H9 (cell line): Measurements from ENCODE around the gene ANGPTL5. TPM values are rescaled to one million over a fixed set of nuclear protein-coding genes. Genes with fewer than 3 reads are reported as not detected.

Source experiments
- DNase-seq: peaks from one replicate; pipeline ENCODE4 v3.0.0-alpha.2; 2017
- H2AFZ ChIP-seq: one replicate; pipeline ENCODE4 v1.6.1; 2013; ENCODE audit warnings: mild to moderate bottlenecking, low read length, control low read depth, moderate library complexity
- H2AK5ac ChIP-seq: 2 replicates; pipeline ENCODE4 v1.6.1; 2013; ENCODE audit warnings: low read length, control low read depth, mixed read lengths; ENCODE audit not compliant: insufficient read length
- H2BK120ac ChIP-seq: one replicate; pipeline ENCODE4 v1.6.1; 2013; ENCODE audit warnings: low read depth, mild to moderate bottlenecking, low read length, control low read depth, inconsistent platforms; ENCODE audit not compliant: poor library complexity, severe bottlenecking
- H2BK12ac ChIP-seq: 2 replicates; pipeline ENCODE4 v1.6.1; 2013; ENCODE audit warnings: low read length, control low read depth, mixed read lengths, low read depth; ENCODE audit not compliant: insufficient read length
- H2BK15ac ChIP-seq: 2 replicates; pipeline ENCODE4 v1.6.1; 2013; ENCODE audit warnings: low read depth, low read length, control low read depth
- H2BK20ac ChIP-seq: one replicate; pipeline ENCODE4 v1.6.1; 2013; ENCODE audit warnings: low read depth, mild to moderate bottlenecking, low read length, control low read depth, inconsistent platforms; ENCODE audit not compliant: poor library complexity, severe bottlenecking
- H2BK5ac ChIP-seq: 2 replicates; pipeline ENCODE4 v1.6.1; 2013; ENCODE audit warnings: low read length, control low read depth, mixed read lengths; ENCODE audit not compliant: insufficient read length
- H3K14ac ChIP-seq: 2 replicates; pipeline ENCODE4 v1.6.1; 2013; ENCODE audit warnings: low read length, control low read depth; ENCODE audit not compliant: insufficient read depth
- H3K18ac ChIP-seq: 2 replicates; pipeline ENCODE4 v1.6.1; 2013; ENCODE audit warnings: low read depth, mild to moderate bottlenecking, mixed read lengths, low read length, control low read depth; ENCODE audit not compliant: insufficient read length
- H3K23ac ChIP-seq: 2 replicates; pipeline ENCODE4 v1.6.1; 2013; ENCODE audit warnings: low read length, control low read depth, mixed read lengths, low read depth; ENCODE audit not compliant: insufficient read length
- H3K23me2 ChIP-seq: 2 replicates; pipeline ENCODE4 v1.6.1; 2013; ENCODE audit warnings: low read depth, mild to moderate bottlenecking, mixed read lengths, low read length, control low read depth; ENCODE audit not compliant: insufficient read length, poor library complexity, severe bottlenecking
- H3K27ac ChIP-seq: 2 replicates; pipeline ENCODE4 v1.5.1; 2013; ENCODE audit warnings: low read length, control low read depth, mixed read lengths, low read depth; ENCODE audit not compliant: insufficient read length
- H3K27me3 ChIP-seq: 2 replicates; pipeline ENCODE4 v1.6.1; 2013; ENCODE audit warnings: low read length, control low read depth, inconsistent platforms; ENCODE audit not compliant: insufficient read depth
- H3K4ac ChIP-seq: 2 replicates; pipeline ENCODE4 v1.6.1; 2013; ENCODE audit warnings: low read depth, mild to moderate bottlenecking, control low read depth, inconsistent platforms, low read length, moderate library complexity
- H3K4me1 ChIP-seq: 2 replicates; pipeline ENCODE4 v1.6.1; 2013; ENCODE audit warnings: low read length, control low read depth, inconsistent platforms; ENCODE audit not compliant: insufficient read depth
- H3K4me2 ChIP-seq: 2 replicates; pipeline ENCODE4 v1.6.1; 2013; ENCODE audit warnings: low read length, control low read depth, mixed read lengths; ENCODE audit not compliant: insufficient read length, insufficient read depth
- H3K56ac ChIP-seq: 2 replicates; pipeline ENCODE4 v1.6.1; 2013; ENCODE audit warnings: low read depth, mild to moderate bottlenecking, mixed read lengths, low read length, control low read depth; ENCODE audit not compliant: insufficient read length
- H3K79me1 ChIP-seq: 2 replicates; pipeline ENCODE4 v1.6.1; 2013; ENCODE audit warnings: low read depth, mild to moderate bottlenecking, moderate library complexity, low read length, control low read depth, inconsistent platforms; ENCODE audit not compliant: insufficient read depth, poor library complexity, severe bottlenecking
- H3K79me2 ChIP-seq: 2 replicates; pipeline ENCODE4 v1.6.1; 2013; ENCODE audit warnings: low read length, control low read depth, inconsistent platforms; ENCODE audit not compliant: insufficient read depth
- H3K9ac ChIP-seq: 2 replicates; pipeline ENCODE4 v1.6.1; 2013; ENCODE audit warnings: low read length, control low read depth, mixed read lengths; ENCODE audit not compliant: insufficient read length; ENCODE audit errors: extremely low read depth
- H3K9me3 ChIP-seq: one replicate; pipeline ENCODE4 v1.6.1; 2013; ENCODE audit warnings: low read depth, low read length, inconsistent platforms; ENCODE audit not compliant: control insufficient read depth
- H3T11ph ChIP-seq: one replicate; pipeline ENCODE4 v1.6.1; 2013; ENCODE audit warnings: mild to moderate bottlenecking, low read length, control low read depth, inconsistent platforms
- H4K20me1 ChIP-seq: one replicate; pipeline ENCODE4 v1.6.1; 2013; ENCODE audit not compliant: control insufficient read depth, insufficient read length, insufficient read depth
- H4K5ac ChIP-seq: 2 replicates; pipeline ENCODE4 v1.6.1; 2013; ENCODE audit warnings: low read depth, mild to moderate bottlenecking, mixed read lengths, low read length, control low read depth; ENCODE audit not compliant: insufficient read length
- H4K8ac ChIP-seq: replicated peaks from 2 replicates; pipeline ENCODE4 v1.6.1; 2013; ENCODE audit warnings: low read length, control low read depth, mixed read lengths, low read depth; ENCODE audit not compliant: insufficient read length
- H4K91ac ChIP-seq: 2 replicates; pipeline ENCODE4 v1.6.1; 2013; ENCODE audit warnings: low read depth, mild to moderate bottlenecking, moderate library complexity, mixed read lengths, low read length, control low read depth; ENCODE audit not compliant: insufficient read length
- H3K27ac Mint-ChIP-seq, 3 experiments: 2 replicates in 2 of 3; 3 replicates in 1 of 3; pipeline ENCODE4 v1.8.0; 2020 to 2021; ENCODE audit warnings: mixed read lengths in 3 of 3, mild to moderate bottlenecking in 1 of 3, moderate library complexity in 1 of 3
- H3K27me3 Mint-ChIP-seq: 2 replicates; pipeline ENCODE4 v1.8.0; 2021; ENCODE audit warnings: low read depth, mild to moderate bottlenecking, moderate library complexity, mixed read lengths
- H3K36me3 Mint-ChIP-seq, 3 experiments: 2 replicates in 2 of 3; 3 replicates in 1 of 3; pipeline ENCODE4 v1.8.0; 2020 to 2021; ENCODE audit warnings: low read depth in 3 of 3, mixed read lengths in 3 of 3; ENCODE audit not compliant: insufficient read depth in 1 of 3
- H3K4me1 Mint-ChIP-seq, 2 experiments: 2 replicates each; pipeline ENCODE4 v1.8.0; 2020; ENCODE audit warnings: mixed read lengths in 2 of 2
- H3K4me3 Mint-ChIP-seq, 2 experiments: 2 replicates in 1 of 2; 3 replicates in 1 of 2; pipeline ENCODE4 v1.8.0; 2020 to 2021; ENCODE audit warnings: mild to moderate bottlenecking in 2 of 2, mixed read lengths in 2 of 2, moderate library complexity in 1 of 2
- H3K9me3 Mint-ChIP-seq, 2 experiments: 2 replicates in 1 of 2; 3 replicates in 1 of 2; pipeline ENCODE4 v1.8.0; 2020; ENCODE audit warnings: mild to moderate bottlenecking in 2 of 2, mixed read lengths in 2 of 2, moderate library complexity in 1 of 2
- WGBS: extraction: QIAGEN DNeasy Blood & Tissue Kit; methylation state at CpG from one replicate; pipeline ENCODE4 v1.1.7; 2013; ENCODE audit warnings: missing lambda C conversion rate, low lambda C conversion rate, mixed read lengths; ENCODE audit not compliant: insufficient read length; ENCODE audit errors: extremely low coverage; 5-methylcytosine and 5-hydroxymethylcytosine counted together
- total RNA-seq: library from RNA; stranded (reverse); gene quantifications from 2 replicates; pipeline ENCODE4 v1.2.1, GENCODE V29; 2021
- TF ChIP-seq, protein P1 (sequence below): fragments of 200-600 bp; sonication (generic); conservative IDR thresholded peaks from 3 replicates; pipeline ENCODE4 v1.8.0; 2021; ENCODE audit warnings: antibody characterized with exemption, mild to moderate bottlenecking

ANGPTL5 gene
- total RNA-seq, 1 experiment from 2014 or later, result not detected

DNA sequence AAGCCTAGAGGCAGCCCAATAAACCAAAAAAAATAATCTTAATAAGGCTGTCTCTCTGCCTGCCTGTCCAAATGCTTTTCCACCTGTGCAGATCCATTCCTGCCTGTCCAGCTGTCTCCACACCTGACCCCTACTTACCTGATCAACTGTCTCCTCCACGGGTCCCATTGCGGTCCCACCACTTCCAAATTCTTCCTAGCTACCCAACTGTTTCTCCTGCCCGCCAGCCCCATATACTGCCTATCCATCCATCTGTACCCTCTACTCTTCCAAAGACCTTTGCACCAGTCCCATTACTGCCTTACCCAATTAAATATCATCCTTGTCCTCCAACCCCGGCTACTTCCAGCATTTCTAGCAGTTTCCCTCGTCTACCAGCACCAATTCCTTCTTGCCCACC lies 39.4 kb upstream of the ANGPTL5 start:
- H3K23ac ChIP-seq, result no peak overlapping the region

More for the DNA sequence above, 39.4 kb upstream of the ANGPTL5 start:
- no peak overlapping the region for H2AK5ac ChIP-seq
- H4K91ac ChIP-seq, result no peak overlapping the region
- H2BK15ac ChIP-seq, result no peak overlapping the region
- peak overlapping the region in 1 of 3 experiments; percentile 5; a peak in 1 of 7 replicates for H3K27ac Mint-ChIP-seq
- no peak overlapping the region for H3K4me3 Mint-ChIP-seq
- no peak overlapping the region for H2BK120ac ChIP-seq
- no peaks in the 10 kb centered on the region for H3K4me1 Mint-ChIP-seq
- WGBS, result no CpG with 5 or more reads among the region's 5 CpGs
- no peak overlapping the region for H3K14ac ChIP-seq
- no peaks in the 10 kb centered on the region for H3K4me1 ChIP-seq
- no peak overlapping the region for H3K9ac ChIP-seq
- H3K9me3 ChIP-seq, result no peaks in the 10 kb centered on the region
- H3K79me2 ChIP-seq, result no peaks in the 10 kb centered on the region
- no peak overlapping the region for H2BK20ac ChIP-seq
- H3T11ph ChIP-seq, result no peak overlapping the region
- no peak overlapping the region for H4K8ac ChIP-seq
- TF ChIP-seq, protein P1, sequence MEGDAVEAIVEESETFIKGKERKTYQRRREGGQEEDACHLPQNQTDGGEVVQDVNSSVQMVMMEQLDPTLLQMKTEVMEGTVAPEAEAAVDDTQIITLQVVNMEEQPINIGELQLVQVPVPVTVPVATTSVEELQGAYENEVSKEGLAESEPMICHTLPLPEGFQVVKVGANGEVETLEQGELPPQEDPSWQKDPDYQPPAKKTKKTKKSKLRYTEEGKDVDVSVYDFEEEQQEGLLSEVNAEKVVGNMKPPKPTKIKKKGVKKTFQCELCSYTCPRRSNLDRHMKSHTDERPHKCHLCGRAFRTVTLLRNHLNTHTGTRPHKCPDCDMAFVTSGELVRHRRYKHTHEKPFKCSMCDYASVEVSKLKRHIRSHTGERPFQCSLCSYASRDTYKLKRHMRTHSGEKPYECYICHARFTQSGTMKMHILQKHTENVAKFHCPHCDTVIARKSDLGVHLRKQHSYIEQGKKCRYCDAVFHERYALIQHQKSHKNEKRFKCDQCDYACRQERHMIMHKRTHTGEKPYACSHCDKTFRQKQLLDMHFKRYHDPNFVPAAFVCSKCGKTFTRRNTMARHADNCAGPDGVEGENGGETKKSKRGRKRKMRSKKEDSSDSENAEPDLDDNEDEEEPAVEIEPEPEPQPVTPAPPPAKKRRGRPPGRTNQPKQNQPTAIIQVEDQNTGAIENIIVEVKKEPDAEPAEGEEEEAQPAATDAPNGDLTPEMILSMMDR, result no peak
- no peak overlapping the region for H2AFZ ChIP-seq
- peaks cover 1% of the 10 kb centered on the region for H3K27me3 Mint-ChIP-seq
- no peak overlapping the region for H3K27ac ChIP-seq
- no peak overlapping the region for H3K4me2 ChIP-seq
- no peak overlapping the region for H2BK12ac ChIP-seq
- H3K18ac ChIP-seq, result no peak overlapping the region
- H3K4ac ChIP-seq, result no peak overlapping the region
- no peak overlapping the region for H4K5ac ChIP-seq
- no peaks in the 10 kb centered on the region for H3K9me3 Mint-ChIP-seq
- no peaks in the 10 kb centered on the region for H3K27me3 ChIP-seq
- H3K56ac ChIP-seq, result no peak overlapping the region
- H3K36me3 Mint-ChIP-seq, result no peaks in the 10 kb centered on the region
- DNase-seq, result no peak
- H4K20me1 ChIP-seq, result no peaks in the 10 kb centered on the region
- H2BK5ac ChIP-seq, result no peak overlapping the region
- no peaks in the 10 kb centered on the region for H3K23me2 ChIP-seq
- H3K79me1 ChIP-seq, result no peaks in the 10 kb centered on the region
